HepG2 (cell line): Measurements from ENCODE around the gene RPLP2. TPM values are rescaled to one million over a fixed set of nuclear protein-coding genes. Genes with fewer than 3 reads are reported as not detected.
A peak's percentile ranks its signal among the peaks of the same experiment; 100 is the strongest.

ENCODE experiments used
- HCFC1 ChIP-seq: fragments of 150-350 bp; IDR thresholded peaks from 2 replicates; pipeline ENCODE4 v1.6.1; 2014; ENCODE audit warnings: low read depth, low read length
- HNF4G ChIP-seq, 2 experiments: sonication (generic) in 1 of 2; formaldehyde crosslinking in 1 of 2; IDR thresholded peaks; 2 replicates each; pipeline versions ENCODE4 v1.4.0 to v1.6.1; 2011 to 2020; ENCODE audit warnings: borderline replicate concordance in 2 of 2, low read depth in 2 of 2, mild to moderate bottlenecking in 2 of 2, low read length in 1 of 2, missing genetic modification reagents in 1 of 2, moderate library complexity in 1 of 2
- KAT7 ChIP-seq: IDR thresholded peaks from 2 replicates; pipeline ENCODE4 v1.6.1; 2018; ENCODE audit warnings: borderline replicate concordance, missing compliant biosample characterization
- NKX3-1 ChIP-seq: sonication (generic); formaldehyde crosslinking; IDR thresholded peaks from 2 replicates; pipeline ENCODE4 v1.5.0; 2020; ENCODE audit warnings: missing genetic modification reagents
- PCBP2 ChIP-seq: fragments of 200-400 bp; formaldehyde crosslinking; optimal IDR thresholded peaks from 2 replicates; pipeline ENCODE3; 2018; ENCODE audit warnings: low read length, low read depth; ENCODE audit not compliant: poor library complexity, severe bottlenecking
- PPARG ChIP-seq: conservative IDR thresholded peaks from 2 replicates; pipeline ENCODE4 v1.6.1; 2016; ENCODE audit warnings: missing biosample characterization, missing genetic modification reagents
- RFXANK ChIP-seq: IDR thresholded peaks from 2 replicates; pipeline ENCODE4 v1.6.1; 2016
- TBX3 ChIP-seq: fragments of 450-650 bp; IDR thresholded peaks from 2 replicates; pipeline ENCODE4 v1.6.1; 2017; ENCODE audit warnings: antibody characterized with exemption, mild to moderate bottlenecking, inconsistent platforms, borderline replicate concordance
- TEAD2 ChIP-seq: sonication (generic); formaldehyde crosslinking; IDR thresholded peaks from 2 replicates; pipeline ENCODE4 v1.9.0; 2021; ENCODE audit warnings: missing genetic modification reagents
- ZNF431 ChIP-seq: sonication (generic); formaldehyde crosslinking; IDR thresholded peaks from 2 replicates; pipeline ENCODE4 v1.9.0; 2022; ENCODE audit warnings: missing genetic modification reagents, low read depth, mild to moderate bottlenecking, borderline replicate concordance
- ZNF7 ChIP-seq: IDR thresholded peaks from 2 replicates; pipeline ENCODE4 v1.6.1; 2016; ENCODE audit warnings: missing biosample characterization, missing genetic modification reagents
- ZNF75D ChIP-seq: sonication (generic); formaldehyde crosslinking; IDR thresholded peaks from 2 replicates; pipeline ENCODE4 v1.8.1; 2023; ENCODE audit warnings: missing genetic modification reagents, mild to moderate bottlenecking, borderline replicate concordance
- ZNF891 ChIP-seq: sonication (generic); formaldehyde crosslinking; IDR thresholded peaks from 2 replicates; pipeline ENCODE4 v1.5.0; 2020; ENCODE audit warnings: mild to moderate bottlenecking, missing genetic modification reagents
- polyA plus RNA-seq, 8 experiments: library from polyadenylated mRNA; depleted of rRNA in 3 of 8; stranded (reverse) in 7 of 8; unstranded in 1 of 8; fragments of >200 nt; fragmentation: Illumina TruSeq in 4 of 8; extraction: Trizol in 4 of 8; gene quantifications; 2 replicates each; pipeline versions ENCODE4 v1.2.1 to v1.2.3, GENCODE V29; 2011 to 2016; ENCODE audit warnings: low read depth in 4 of 8, missing spikeins in 1 of 8, mixed read lengths in 1 of 8; ENCODE audit not compliant: insufficient read depth in 1 of 8
- total RNA-seq, 5 experiments: library from RNA; depleted of rRNA; stranded (reverse); fragments of >200 nt; fragmentation: Illumina TruSeq; extraction: Trizol; gene quantifications; 2 replicates each; pipeline ENCODE4 v1.2.3, GENCODE V29; 2016; ENCODE audit warnings: low read depth in 1 of 5
- TF ChIP-seq, protein P1 (sequence below): sonication (generic); formaldehyde crosslinking; IDR thresholded peaks from 2 replicates; pipeline ENCODE4 v1.5.1; 2020; ENCODE audit warnings: mild to moderate bottlenecking, missing genetic modification reagents, borderline replicate concordance
- TF ChIP-seq, protein P2 (sequence below): IDR thresholded peaks from 2 replicates; pipeline ENCODE4 v1.6.1; 2016; ENCODE audit warnings: mild to moderate bottlenecking
- TF ChIP-seq, protein P3 (sequence below): sonication (generic); formaldehyde crosslinking; IDR thresholded peaks from 2 replicates; pipeline ENCODE4 v1.5.0; 2020; ENCODE audit warnings: missing genetic modification reagents
- TF ChIP-seq, protein P4 (sequence below): sonication (generic); formaldehyde crosslinking; IDR thresholded peaks from 2 replicates; pipeline ENCODE4 v1.5.0; 2020; ENCODE audit warnings: missing genetic modification reagents
- TF ChIP-seq, protein P5 (sequence below): sonication (generic); formaldehyde crosslinking; IDR thresholded peaks from 2 replicates; pipeline ENCODE4 v1.8.0; 2022; ENCODE audit warnings: mild to moderate bottlenecking, missing genetic modification reagents, borderline replicate concordance

The RPLP2 gene
- total and polyA plus RNA-seq, 2 of the 13 experiments (the other 11 are each of a cell fraction or from before 2014, with no cell fraction given) = 978 to 2,106 TPM

DNA sequence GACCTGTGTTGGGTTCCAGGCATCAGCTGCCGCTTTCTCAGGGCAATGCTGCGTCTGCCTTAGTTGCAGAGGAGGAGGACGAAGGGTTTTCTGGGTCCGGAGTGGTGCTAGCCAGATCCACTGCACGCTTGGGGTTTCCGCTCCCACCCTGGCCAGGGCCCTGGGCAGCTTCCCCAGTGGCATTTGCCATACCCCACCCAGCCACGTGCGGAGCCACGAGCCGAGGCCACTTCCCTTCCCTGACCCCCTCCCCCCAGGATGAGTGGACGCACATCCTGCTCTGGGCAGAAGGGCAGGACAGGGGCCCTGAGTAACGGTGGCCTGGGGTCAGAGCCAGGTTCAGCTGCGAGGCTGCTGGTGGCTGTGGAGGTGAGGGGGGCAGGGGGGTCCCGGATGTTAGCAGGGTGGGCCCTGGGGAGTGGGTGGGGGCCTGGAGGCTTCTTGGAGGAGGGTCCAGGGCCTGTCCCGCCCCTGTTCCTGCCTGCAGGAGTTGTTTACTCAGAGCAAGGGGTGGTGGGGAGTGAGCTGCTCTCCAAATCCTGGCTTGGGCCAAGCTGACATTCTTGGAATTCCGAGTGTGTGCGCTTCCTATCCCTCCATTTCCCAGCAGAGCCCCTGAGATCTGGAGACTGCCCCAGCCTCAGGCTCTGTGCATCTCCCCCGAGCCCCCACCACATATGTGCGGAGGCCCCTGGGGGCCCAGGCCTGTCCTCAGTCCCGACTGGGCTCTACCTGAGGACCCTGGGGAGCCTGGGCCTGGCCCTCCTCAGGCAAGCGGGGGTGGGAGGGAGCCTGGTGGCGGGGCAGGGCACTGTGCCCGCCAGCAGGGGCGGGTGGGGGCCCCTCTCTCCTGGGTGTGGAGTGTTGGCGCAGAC is 34.3 kb downstream of the RPLP2 start (continued):
- TF ChIP-seq PPARG (no peak; the same call in 1 of the 2 replicates), ZNF75D (CRISPR knock-in tag) (no peak), HCFC1 (no peak), ZNF891 (CRISPR knock-in tag) (0 out of 2 replicates have a peak, but pooled peaks have one; percentile 71), PCBP2 (no peak), RFXANK (no peak), HNF4G (IDR thresholded peaks at IDR 0.05; ENCODE audit: borderline replicate concordance, low read depth, low read length) (no peak), HNF4G (CRISPR knock-in tag; IDR thresholded peaks at IDR 0.05; ENCODE audit: borderline replicate concordance, low read depth) (no peak), KAT7 (no peak), ZNF7 (CRISPR knock-in tag) (no peak), TBX3 (no peak), TEAD2 (CRISPR knock-in tag) (no peak), ZNF431 (CRISPR knock-in tag) (no peak), NKX3-1 (no peak)
- TF ChIP-seq, protein P1, sequence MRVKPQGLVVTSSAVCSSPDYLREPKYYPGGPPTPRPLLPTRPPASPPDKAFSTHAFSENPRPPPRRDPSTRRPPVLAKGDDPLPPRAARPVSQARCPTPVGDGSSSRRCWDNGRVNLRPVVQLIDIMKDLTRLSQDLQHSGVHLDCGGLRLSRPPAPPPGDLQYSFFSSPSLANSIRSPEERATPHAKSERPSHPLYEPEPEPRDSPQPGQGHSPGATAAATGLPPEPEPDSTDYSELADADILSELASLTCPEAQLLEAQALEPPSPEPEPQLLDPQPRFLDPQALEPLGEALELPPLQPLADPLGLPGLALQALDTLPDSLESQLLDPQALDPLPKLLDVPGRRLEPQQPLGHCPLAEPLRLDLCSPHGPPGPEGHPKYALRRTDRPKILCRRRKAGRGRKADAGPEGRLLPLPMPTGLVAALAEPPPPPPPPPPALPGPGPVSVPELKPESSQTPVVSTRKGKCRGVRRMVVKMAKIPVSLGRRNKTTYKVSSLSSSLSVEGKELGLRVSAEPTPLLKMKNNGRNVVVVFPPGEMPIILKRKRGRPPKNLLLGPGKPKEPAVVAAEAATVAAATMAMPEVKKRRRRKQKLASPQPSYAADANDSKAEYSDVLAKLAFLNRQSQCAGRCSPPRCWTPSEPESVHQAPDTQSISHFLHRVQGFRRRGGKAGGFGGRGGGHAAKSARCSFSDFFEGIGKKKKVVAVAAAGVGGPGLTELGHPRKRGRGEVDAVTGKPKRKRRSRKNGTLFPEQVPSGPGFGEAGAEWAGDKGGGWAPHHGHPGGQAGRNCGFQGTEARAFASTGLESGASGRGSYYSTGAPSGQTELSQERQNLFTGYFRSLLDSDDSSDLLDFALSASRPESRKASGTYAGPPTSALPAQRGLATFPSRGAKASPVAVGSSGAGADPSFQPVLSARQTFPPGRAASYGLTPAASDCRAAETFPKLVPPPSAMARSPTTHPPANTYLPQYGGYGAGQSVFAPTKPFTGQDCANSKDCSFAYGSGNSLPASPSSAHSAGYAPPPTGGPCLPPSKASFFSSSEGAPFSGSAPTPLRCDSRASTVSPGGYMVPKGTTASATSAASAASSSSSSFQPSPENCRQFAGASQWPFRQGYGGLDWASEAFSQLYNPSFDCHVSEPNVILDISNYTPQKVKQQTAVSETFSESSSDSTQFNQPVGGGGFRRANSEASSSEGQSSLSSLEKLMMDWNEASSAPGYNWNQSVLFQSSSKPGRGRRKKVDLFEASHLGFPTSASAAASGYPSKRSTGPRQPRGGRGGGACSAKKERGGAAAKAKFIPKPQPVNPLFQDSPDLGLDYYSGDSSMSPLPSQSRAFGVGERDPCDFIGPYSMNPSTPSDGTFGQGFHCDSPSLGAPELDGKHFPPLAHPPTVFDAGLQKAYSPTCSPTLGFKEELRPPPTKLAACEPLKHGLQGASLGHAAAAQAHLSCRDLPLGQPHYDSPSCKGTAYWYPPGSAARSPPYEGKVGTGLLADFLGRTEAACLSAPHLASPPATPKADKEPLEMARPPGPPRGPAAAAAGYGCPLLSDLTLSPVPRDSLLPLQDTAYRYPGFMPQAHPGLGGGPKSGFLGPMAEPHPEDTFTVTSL (CRISPR knock-in tag) = no peak
- TF ChIP-seq, protein P2, sequence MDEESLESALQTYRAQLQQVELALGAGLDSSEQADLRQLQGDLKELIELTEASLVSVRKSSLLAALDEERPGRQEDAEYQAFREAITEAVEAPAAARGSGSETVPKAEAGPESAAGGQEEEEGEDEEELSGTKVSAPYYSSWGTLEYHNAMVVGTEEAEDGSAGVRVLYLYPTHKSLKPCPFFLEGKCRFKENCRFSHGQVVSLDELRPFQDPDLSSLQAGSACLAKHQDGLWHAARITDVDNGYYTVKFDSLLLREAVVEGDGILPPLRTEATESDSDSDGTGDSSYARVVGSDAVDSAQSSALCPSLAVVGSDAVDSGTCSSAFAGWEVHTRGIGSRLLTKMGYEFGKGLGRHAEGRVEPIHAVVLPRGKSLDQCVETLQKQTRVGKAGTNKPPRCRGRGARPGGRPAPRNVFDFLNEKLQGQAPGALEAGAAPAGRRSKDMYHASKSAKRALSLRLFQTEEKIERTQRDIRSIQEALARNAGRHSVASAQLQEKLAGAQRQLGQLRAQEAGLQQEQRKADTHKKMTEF (CRISPR knock-in tag) = peak; percentile 53; the same call in 1 of the 2 replicates
- TF ChIP-seq, protein P3, sequence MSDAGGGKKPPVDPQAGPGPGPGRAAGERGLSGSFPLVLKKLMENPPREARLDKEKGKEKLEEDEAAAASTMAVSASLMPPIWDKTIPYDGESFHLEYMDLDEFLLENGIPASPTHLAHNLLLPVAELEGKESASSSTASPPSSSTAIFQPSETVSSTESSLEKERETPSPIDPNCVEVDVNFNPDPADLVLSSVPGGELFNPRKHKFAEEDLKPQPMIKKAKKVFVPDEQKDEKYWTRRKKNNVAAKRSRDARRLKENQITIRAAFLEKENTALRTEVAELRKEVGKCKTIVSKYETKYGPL = no peak
- TF ChIP-seq, protein P4, sequence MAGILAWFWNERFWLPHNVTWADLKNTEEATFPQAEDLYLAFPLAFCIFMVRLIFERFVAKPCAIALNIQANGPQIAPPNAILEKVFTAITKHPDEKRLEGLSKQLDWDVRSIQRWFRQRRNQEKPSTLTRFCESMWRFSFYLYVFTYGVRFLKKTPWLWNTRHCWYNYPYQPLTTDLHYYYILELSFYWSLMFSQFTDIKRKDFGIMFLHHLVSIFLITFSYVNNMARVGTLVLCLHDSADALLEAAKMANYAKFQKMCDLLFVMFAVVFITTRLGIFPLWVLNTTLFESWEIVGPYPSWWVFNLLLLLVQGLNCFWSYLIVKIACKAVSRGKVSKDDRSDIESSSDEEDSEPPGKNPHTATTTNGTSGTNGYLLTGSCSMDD (CRISPR knock-in tag) = no peak
- TF ChIP-seq, protein P5, sequence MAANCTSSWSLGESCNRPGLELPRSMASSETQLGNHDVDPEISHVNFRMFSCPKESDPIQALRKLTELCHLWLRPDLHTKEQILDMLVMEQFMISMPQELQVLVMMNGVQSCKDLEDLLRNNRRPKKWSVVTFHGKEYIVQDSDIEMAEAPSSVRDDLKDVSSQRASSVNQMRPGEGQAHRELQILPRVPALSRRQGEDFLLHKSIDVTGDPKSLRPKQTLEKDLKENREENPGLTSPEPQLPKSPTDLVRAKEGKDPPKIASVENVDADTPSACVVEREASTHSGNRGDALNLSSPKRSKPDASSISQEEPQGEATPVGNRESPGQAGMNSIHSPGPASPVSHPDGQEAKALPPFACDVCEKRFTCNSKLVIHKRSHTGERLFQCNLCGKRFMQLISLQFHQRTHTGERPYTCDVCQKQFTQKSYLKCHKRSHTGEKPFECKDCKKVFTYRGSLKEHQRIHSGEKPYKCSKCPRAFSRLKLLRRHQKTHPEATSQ = no peak
